MM.1S (cell line): Measurements from ENCODE around the gene KCNE3.

Source experiments
- DNase-seq: peaks from one replicate; pipeline ENCODE4 v3.0.0-alpha.2; 2015
- H2AFZ ChIP-seq: fragments of 300-600 bp; sonication (generic); 2 replicates; pipeline ENCODE4 v1.6.0; 2016; ENCODE audit warnings: antibody characterized with exemption, low read length
- H3F3A ChIP-seq: fragments of 300-600 bp; sonication (generic); 2 replicates; pipeline ENCODE4 v1.6.1; 2016; ENCODE audit warnings: mild to moderate bottlenecking, antibody characterized with exemption, low read length, moderate library complexity, mixed read lengths; ENCODE audit not compliant: insufficient read depth
- H3K27ac ChIP-seq: fragments of 300-600 bp; sonication (generic); 2 replicates; pipeline ENCODE4 v1.5.1; 2016; ENCODE audit warnings: mild to moderate bottlenecking, low read length
- H3K27me3 ChIP-seq: fragments of 300-600 bp; sonication (generic); replicated peaks from 2 replicates; pipeline ENCODE4 v1.6.0; 2016; ENCODE audit warnings: low read length; ENCODE audit not compliant: insufficient read depth
- H3K36me3 ChIP-seq: fragments of 300-600 bp; sonication (generic); replicated peaks from 2 replicates; pipeline ENCODE4 v1.6.1; 2016; ENCODE audit warnings: mild to moderate bottlenecking, low read length, mixed read lengths; ENCODE audit not compliant: insufficient read depth
- H3K4me1 ChIP-seq: fragments of 300-600 bp; sonication (generic); 2 replicates; pipeline ENCODE4 v1.6.1; 2016; ENCODE audit warnings: low read length, mixed read lengths
- H3K4me2 ChIP-seq: fragments of 300-600 bp; sonication (generic); 2 replicates; pipeline ENCODE4 v1.6.0; 2016; ENCODE audit warnings: low read depth, low read length
- H3K4me3 ChIP-seq: fragments of 300-600 bp; sonication (generic); 2 replicates; pipeline ENCODE4 v1.5.1; 2016; ENCODE audit warnings: low read length, mixed read lengths
- H3K79me2 ChIP-seq: fragments of 300-600 bp; sonication (generic); 2 replicates; pipeline ENCODE4 v1.6.1; 2016; ENCODE audit warnings: mixed run types, low read length, mixed read lengths
- H3K9ac ChIP-seq: fragments of 300-600 bp; sonication (generic); 2 replicates; pipeline ENCODE4 v1.6.1; 2016; ENCODE audit warnings: low read length, mixed read lengths
- H3K9me2 ChIP-seq: fragments of 300-600 bp; sonication (generic); replicated peaks from 2 replicates; pipeline ENCODE4 v1.6.1; 2016; ENCODE audit warnings: mild to moderate bottlenecking, low read length, mixed read lengths; ENCODE audit not compliant: insufficient read depth
- H3K9me3 ChIP-seq: fragments of 300-600 bp; sonication (generic); replicated peaks from 2 replicates; pipeline ENCODE4 v1.6.1; 2016; ENCODE audit warnings: mild to moderate bottlenecking, low read length, mixed read lengths; ENCODE audit not compliant: insufficient read depth
- H4K20me1 ChIP-seq: fragments of 300-600 bp; sonication (generic); 2 replicates; pipeline ENCODE4 v1.6.1; 2016; ENCODE audit warnings: mild to moderate bottlenecking, low read length, moderate library complexity, mixed read lengths; ENCODE audit not compliant: insufficient read depth
- EZH2 ChIP-seq: fragments of 300-600 bp; sonication (generic); optimal IDR thresholded peaks from 2 replicates; pipeline ENCODE3; 2017; ENCODE audit warnings: low read depth, mild to moderate bottlenecking, antibody characterized with exemption, low read length, mixed read lengths
- EZH2phosphoT487 ChIP-seq: fragments of 300-600 bp; sonication (generic); IDR thresholded peaks from 2 replicates; pipeline ENCODE4 v1.6.1; 2018; ENCODE audit warnings: antibody characterized with exemption, low read length
- TF ChIP-seq, protein P1 (sequence below): fragments of 300-600 bp; sonication (generic); IDR thresholded peaks from 2 replicates; pipeline ENCODE4 v1.5.1; 2016; ENCODE audit warnings: antibody characterized with exemption, low read length, mixed read lengths

KCNE3 gene

DNA sequence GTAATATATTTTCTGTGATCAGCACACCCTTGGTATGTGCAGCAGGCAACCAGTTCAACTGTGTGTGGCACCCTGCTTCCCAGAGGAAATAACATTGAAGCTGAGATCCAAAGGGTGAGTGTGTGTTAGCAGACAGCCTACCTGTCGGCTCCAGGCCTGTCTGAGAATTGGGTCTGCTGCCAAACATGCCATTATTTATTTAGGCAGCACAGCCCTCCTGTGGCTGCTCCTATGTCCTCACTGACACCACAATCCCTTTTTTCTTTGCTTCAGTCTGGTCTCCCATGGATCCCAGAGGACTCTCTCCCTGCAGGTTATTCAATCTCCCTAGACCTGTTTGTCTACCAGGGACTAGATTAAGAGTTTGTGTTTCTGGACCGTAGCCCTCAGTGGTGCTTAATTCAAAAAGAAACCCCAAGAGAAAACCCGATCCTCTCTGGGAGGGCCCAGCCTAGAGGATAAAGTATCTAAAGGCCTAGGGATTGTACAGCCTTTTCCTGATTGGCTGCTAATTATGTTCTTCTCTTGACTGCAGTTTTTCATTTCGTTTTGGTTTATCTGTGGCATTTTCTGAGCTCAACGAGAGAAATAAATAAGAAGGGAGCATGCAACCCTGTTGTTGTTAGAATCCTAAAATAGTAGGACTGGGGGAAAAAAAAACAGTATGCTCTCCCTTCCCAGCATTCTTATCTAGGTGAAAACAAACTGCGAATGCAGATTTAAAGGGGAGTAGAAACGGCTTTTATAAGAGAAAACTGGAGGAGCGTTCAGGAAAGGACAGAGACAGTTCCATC lies 24.1 kb downstream of the KCNE3 start:
- Histone ChIP-seq H3K36me3 (no peaks in the 10 kb centered on the region), H3K4me2 (no peak overlapping the region), H3K9ac (no peak overlapping the region), H2AFZ (no peak overlapping the region), H3K4me1 (no peaks in the 10 kb centered on the region), H3K9me3 (no peaks in the 10 kb centered on the region), H3K9me2 (no peaks in the 10 kb centered on the region), H3K79me2 (no peaks in the 10 kb centered on the region), H3K27ac (no peak overlapping the region), H3K27me3 (no peaks in the 10 kb centered on the region), H4K20me1 (no peaks in the 10 kb centered on the region), H3K4me3 (no peak overlapping the region), H3F3A (no peaks in the 10 kb centered on the region)
- TF ChIP-seq, protein P1, sequence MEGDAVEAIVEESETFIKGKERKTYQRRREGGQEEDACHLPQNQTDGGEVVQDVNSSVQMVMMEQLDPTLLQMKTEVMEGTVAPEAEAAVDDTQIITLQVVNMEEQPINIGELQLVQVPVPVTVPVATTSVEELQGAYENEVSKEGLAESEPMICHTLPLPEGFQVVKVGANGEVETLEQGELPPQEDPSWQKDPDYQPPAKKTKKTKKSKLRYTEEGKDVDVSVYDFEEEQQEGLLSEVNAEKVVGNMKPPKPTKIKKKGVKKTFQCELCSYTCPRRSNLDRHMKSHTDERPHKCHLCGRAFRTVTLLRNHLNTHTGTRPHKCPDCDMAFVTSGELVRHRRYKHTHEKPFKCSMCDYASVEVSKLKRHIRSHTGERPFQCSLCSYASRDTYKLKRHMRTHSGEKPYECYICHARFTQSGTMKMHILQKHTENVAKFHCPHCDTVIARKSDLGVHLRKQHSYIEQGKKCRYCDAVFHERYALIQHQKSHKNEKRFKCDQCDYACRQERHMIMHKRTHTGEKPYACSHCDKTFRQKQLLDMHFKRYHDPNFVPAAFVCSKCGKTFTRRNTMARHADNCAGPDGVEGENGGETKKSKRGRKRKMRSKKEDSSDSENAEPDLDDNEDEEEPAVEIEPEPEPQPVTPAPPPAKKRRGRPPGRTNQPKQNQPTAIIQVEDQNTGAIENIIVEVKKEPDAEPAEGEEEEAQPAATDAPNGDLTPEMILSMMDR = no peak
- no peak for TF ChIP-seq EZH2phosphoT487
- TF ChIP-seq EZH2 = no peak
- no peak for DNase-seq

DNA sequence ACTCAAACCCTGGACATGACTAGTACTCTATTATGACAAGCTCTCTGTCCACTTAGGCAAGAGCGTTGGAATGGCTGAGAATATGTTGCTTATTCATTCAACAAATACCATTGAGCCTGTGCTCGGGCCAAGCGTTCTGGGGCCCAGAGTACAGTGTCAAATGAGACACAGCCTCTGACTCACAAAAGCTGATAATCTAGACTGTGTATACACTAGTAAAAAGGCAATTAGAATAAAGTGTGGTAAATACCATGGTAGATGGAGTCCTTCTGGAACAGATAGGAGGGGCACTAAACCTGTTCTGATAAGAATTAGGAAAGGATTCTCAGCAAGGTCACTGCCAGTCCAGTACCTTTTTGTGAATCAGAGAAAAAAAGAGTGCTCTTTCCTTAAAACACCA lies 24.7 kb downstream of the KCNE3 start:
- H3K27ac ChIP-seq = no peak overlapping the region
- no peak for DNase-seq
- H3K4me3 ChIP-seq = no peak overlapping the region
- H3K27me3 ChIP-seq = no peaks in the 10 kb centered on the region
- H3F3A ChIP-seq = no peaks in the 10 kb centered on the region
- H3K4me2 ChIP-seq = no peak overlapping the region
- no peaks in the 10 kb centered on the region for H3K36me3 ChIP-seq
- no peaks in the 10 kb centered on the region for H3K79me2 ChIP-seq
- no peaks in the 10 kb centered on the region for H3K9me3 ChIP-seq
- no peak for TF ChIP-seq EZH2phosphoT487
- TF ChIP-seq, protein P1 = no peak
- TF ChIP-seq EZH2 = no peak
- H3K9me2 ChIP-seq = no peaks in the 10 kb centered on the region
- no peak overlapping the region for H2AFZ ChIP-seq
- no peaks in the 10 kb centered on the region for H3K4me1 ChIP-seq
- no peaks in the 10 kb centered on the region for H4K20me1 ChIP-seq
- H3K9ac ChIP-seq = no peak overlapping the region

DNA sequence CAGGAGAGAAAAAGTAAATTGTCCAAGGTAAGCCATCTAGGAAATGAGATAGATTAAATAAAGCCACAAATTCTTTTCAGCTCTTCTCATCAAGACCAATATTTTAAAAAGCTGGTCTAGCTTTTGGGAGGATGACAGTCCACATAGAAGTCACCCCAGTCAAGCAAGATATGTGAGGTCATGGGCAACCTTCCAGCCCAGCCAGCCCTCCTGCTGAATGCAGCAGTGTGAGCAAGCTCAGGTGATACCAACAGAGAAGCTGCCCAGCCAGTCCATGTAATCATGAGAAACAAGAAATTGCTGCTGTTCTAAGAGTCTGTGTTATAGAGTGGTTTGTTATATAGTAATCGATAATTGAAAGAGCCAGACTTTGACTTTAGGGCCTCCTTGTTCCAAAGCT lies 28.7 kb downstream of the KCNE3 start:
- Histone ChIP-seq H3K27me3 (no peaks in the 10 kb centered on the region), H3K4me2 (no peak overlapping the region), H3K36me3 (no peaks in the 10 kb centered on the region), H3K9me3 (no peaks in the 10 kb centered on the region), H3K79me2 (no peaks in the 10 kb centered on the region), H3K27ac (no peak overlapping the region), H3K9me2 (no peaks in the 10 kb centered on the region), H4K20me1 (no peaks in the 10 kb centered on the region), H3K4me3 (no peak overlapping the region), H3K9ac (no peak overlapping the region), H3K4me1 (no peaks in the 10 kb centered on the region), H3F3A (no peaks in the 10 kb centered on the region), H2AFZ (no peak overlapping the region)
- TF ChIP-seq, protein P1 = no peak
- TF ChIP-seq EZH2phosphoT487 (no peak), EZH2 (no peak)
- no peak for DNase-seq
